B cell (primary cell): Measurements from ENCODE around the gene HCN2.

Experiments
- EZH2 ChIP-seq: IDR thresholded peaks from 2 replicates; pipeline ENCODE4 v1.6.1; 2012; ENCODE audit warnings: borderline replicate concordance, low read depth, mild to moderate bottlenecking, moderate library complexity, low read length; ENCODE audit not compliant: insufficient read depth, poor library complexity, severe bottlenecking
- TF ChIP-seq, protein P1 (sequence below): fragments of 200-600 bp; IDR thresholded peaks from one replicate; pipeline ENCODE4 v1.8.0; 2022; ENCODE audit warnings: antibody characterized with exemption, mild to moderate bottlenecking

DNA sequence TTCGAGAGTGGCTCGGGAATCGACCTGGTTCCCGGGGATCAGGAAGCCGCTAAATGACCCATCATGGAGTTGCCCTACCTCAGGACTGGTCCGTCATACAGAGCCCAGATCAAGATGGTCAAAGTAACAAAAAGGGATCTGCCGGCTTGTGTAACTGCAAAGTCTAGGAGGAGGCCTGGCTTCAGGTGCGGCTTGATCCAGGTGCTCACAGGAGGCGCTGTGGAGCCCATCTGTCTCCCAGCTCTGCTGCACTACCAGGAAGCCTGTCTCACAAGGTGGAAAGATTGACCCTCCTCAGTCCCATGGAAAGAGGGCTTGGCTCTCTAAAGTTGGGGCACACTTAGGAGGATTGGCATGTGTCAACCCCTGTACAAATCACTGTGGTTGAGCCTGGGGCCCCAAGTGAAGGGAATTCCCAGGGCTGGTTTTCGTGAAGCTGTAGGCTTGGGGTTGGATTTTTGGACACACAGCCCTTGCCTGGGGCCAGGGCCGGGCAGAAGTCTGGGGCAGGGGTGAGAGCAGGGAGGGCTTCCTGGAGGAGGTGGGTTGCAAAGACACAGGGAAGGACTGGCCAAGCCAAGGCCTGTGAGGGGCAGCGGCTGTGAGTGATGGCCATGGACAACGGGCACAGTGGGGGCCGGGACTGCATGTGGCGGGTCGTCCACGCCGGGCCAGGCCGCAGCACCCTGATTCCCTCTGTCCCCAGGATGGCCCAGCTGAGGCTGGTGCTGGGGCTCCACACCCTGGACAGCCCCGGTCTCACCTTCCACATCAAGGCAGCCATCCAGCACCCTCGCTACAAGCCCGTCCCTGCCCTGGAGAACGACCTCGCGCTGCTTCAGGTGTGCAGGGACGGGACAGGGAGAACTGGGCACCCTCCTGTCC is 41.6 kb upstream of the HCN2 start:
- TF ChIP-seq EZH2: no peak
- TF ChIP-seq, protein P1, sequence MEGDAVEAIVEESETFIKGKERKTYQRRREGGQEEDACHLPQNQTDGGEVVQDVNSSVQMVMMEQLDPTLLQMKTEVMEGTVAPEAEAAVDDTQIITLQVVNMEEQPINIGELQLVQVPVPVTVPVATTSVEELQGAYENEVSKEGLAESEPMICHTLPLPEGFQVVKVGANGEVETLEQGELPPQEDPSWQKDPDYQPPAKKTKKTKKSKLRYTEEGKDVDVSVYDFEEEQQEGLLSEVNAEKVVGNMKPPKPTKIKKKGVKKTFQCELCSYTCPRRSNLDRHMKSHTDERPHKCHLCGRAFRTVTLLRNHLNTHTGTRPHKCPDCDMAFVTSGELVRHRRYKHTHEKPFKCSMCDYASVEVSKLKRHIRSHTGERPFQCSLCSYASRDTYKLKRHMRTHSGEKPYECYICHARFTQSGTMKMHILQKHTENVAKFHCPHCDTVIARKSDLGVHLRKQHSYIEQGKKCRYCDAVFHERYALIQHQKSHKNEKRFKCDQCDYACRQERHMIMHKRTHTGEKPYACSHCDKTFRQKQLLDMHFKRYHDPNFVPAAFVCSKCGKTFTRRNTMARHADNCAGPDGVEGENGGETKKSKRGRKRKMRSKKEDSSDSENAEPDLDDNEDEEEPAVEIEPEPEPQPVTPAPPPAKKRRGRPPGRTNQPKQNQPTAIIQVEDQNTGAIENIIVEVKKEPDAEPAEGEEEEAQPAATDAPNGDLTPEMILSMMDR: no peak
